NCI-H146 treated with DMSO at 0.1 percent for 48 hours (cell line): Measurements from ENCODE around the gene APOBEC3C.
"Not testable (repeated sequence)": the region's sequence is repeated elsewhere in the genome, so short reads cannot be mapped to it uniquely, and the experiment has no call there.

Source experiments
- DNase-seq: peaks from one replicate; lab custom pipeline; 2025; ENCODE audit not compliant: unreplicated experiment; lab: John Stamatoyannopoulos, UW

APOBEC3C gene

GRCh38 chr22:38981992-38982927 lies 31.8 kb upstream of the APOBEC3C start, which contains the start of gene APOBEC3B:
Gene APOBEC3B, plus strand, starts transcription at chr22:38982347. Its CDS starts 107 bp downstream, at chr22:38982454.
- DNase-seq = peak; percentile 28

- no peak for DNase-seq
Observed at GRCh38 chr22:38984224-38984623, 29.8 kb upstream of the APOBEC3C start.

- DNase-seq = peak; percentile 1
Observed at GRCh38 chr22:38984784-38985757, 29.0 kb upstream of the APOBEC3C start.

- DNase-seq = no peak
Observed at GRCh38 chr22:38986629-38987028, 27.4 kb upstream of the APOBEC3C start.

- DNase-seq = no peak
Observed at GRCh38 chr22:38987171-38987895, 26.7 kb upstream of the APOBEC3C start.

- DNase-seq = no peak
Observed at GRCh38 chr22:38989466-38989865, 24.6 kb upstream of the APOBEC3C start.

GRCh38 chr22:38992871-38993371 lies 21.1 kb upstream of the APOBEC3C start:
- not testable (repeated sequence) for DNase-seq

GRCh38 chr22:38996105-38996504 lies 18.0 kb upstream of the APOBEC3C start:
- DNase-seq = no peak

- no peak for DNase-seq
Observed at GRCh38 chr22:38997518-38997917, 16.5 kb upstream of the APOBEC3C start.

GRCh38 chr22:39003165-39003638 lies 10.9 kb upstream of the APOBEC3C start:
- peak; percentile 58 for DNase-seq

GRCh38 chr22:39007177-39007576 lies 6.9 kb upstream of the APOBEC3C start:
- no peak for DNase-seq

- not testable (repeated sequence) for DNase-seq
Observed at GRCh38 chr22:39008271-39008850, 5.7 kb upstream of the APOBEC3C start.

GRCh38 chr22:39010946-39011345 lies 3.1 kb upstream of the APOBEC3C start:
- DNase-seq = no peak

- DNase-seq = no peak
Observed at GRCh38 chr22:39012533-39013511, 1.2 kb upstream of the APOBEC3C start.

GRCh38 chr22:39013561-39013941 lies 506 bp upstream of the APOBEC3C start:
- DNase-seq = not testable (repeated sequence)

- DNase-seq = not testable (repeated sequence)
Observed at GRCh38 chr22:39014723-39015121, 665 bp downstream of the APOBEC3C start.

GRCh38 chr22:39016592-39016991 lies 2.5 kb downstream of the APOBEC3C start:
- DNase-seq = no peak

- DNase-seq = no peak
Observed at GRCh38 chr22:39017596-39018365, 3.7 kb downstream of the APOBEC3C start.
